ENCODE data around the gene DISP2.

The DISP2 gene

DNA sequence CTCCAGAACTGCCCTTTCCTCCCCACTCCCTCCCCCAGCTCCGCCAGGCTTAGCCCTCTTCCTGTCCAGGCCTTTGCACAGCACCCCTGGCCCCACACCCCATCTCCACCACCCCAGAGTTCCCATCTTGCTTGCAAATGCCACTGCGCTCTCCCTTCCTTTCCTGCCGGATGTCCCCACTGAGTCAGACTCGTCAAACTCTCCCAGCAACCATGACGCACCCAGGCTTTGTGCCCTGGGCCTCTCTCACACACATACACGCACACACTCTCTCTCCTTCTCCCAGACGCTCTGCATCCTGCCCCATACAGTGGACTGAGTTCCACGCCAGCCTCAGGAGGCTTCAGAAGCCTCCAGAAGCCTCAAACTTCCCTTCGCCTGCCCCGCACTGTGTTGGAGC, 14.5 kb upstream of the DISP2 start:
- TF ChIP-seq, protein P1, sequence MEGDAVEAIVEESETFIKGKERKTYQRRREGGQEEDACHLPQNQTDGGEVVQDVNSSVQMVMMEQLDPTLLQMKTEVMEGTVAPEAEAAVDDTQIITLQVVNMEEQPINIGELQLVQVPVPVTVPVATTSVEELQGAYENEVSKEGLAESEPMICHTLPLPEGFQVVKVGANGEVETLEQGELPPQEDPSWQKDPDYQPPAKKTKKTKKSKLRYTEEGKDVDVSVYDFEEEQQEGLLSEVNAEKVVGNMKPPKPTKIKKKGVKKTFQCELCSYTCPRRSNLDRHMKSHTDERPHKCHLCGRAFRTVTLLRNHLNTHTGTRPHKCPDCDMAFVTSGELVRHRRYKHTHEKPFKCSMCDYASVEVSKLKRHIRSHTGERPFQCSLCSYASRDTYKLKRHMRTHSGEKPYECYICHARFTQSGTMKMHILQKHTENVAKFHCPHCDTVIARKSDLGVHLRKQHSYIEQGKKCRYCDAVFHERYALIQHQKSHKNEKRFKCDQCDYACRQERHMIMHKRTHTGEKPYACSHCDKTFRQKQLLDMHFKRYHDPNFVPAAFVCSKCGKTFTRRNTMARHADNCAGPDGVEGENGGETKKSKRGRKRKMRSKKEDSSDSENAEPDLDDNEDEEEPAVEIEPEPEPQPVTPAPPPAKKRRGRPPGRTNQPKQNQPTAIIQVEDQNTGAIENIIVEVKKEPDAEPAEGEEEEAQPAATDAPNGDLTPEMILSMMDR (conservative IDR thresholded peaks at IDR 0.05; ENCODE audit: low read depth, low read length) = no peak
- no peak overlapping the region for H3K4me3 ChIP-seq (ENCODE audit: low read length)
- peak; percentile 71 for DNase-seq (ENCODE audit: low read depth)

DNA sequence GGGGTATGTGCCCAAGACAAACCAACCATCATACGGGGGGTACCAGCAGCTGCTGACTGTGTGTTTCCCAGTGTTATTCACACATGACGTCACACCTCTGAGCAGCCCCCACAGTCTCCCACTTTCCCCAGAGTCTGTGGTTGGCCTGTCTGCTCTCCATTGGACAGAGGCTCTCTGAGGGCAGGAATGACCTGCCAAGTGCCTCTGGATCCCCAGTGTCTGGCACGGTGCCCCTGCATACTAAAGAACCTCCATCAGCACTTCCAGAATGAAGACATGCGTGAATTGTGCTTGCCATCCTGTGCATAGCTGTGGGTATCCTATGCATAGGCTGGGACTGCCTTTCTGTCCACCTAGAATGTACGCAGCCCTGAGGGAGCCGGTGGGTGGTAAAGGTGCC, 13.8 kb upstream of the DISP2 start:
- DNase-seq (ENCODE audit: low read depth) = no peak
- TF ChIP-seq, protein P1 (conservative IDR thresholded peaks at IDR 0.05; ENCODE audit: low read depth, low read length) = no peak

DNA sequence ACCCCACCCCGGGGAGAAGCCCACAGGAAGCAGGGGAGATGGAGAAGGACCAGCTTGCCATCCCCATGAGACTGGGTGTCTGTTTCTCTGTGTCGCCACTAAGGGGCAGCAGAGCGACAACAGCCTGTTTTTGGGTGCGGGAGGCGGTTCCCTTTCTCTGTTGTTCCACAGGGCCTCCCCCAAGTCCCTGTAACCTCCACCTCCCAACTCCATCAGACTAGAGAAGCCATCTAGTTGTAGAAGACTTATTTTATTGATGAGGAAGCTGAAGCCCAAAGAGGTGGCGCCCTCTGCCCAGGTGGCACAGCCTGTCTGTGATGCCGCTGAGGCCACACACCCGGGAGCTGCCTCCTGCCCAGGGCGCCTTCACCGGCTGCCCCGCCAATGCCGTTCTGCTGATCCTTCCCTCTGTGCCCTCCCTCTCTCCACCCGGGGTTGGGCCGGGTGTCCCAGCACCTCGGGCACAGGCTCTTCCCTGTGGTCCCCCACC, 13.3 kb upstream of the DISP2 start:
- DNase-seq (ENCODE audit: low read depth) = no peak
- H3K4me3 ChIP-seq (ENCODE audit: low read length) = no peak overlapping the region

More for the DNA sequence above, 13.8 kb upstream of the DISP2 start:
- H3K4me3 ChIP-seq (ENCODE audit: low read length) = no peak overlapping the region

DNA sequence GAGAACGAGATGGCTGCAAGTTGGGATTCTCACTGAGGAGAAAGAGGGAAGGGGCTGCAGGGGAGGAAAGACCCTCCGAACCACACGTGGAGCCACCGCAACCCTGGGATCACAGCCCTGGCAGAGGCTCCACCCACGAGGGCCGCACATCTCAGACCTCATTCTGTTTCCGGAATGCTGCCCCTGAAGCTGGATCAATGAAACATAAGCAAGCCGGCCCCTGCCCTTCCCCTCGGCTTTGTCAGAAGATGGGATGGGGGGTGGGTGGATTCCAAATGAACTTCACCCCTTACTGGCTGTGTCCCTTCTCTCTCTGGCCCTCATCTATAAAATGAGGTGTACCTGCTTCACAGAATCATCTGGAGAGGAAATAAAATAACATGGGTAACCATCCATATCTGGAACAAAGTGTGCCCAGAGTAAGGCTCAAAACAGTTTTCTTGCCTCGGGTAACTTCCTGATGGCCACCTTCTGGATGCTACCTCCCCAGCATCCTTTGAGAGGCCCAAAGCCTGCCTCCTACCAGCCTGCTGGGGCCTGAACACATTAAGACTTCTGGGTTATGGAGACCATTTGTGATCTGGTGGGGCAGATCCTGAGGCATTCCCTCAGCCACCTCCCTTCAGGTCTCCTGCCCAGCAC, 12.7 kb upstream of the DISP2 start:
- DNase-seq (ENCODE audit: low read depth) = no peak
- TF ChIP-seq, protein P1 (conservative IDR thresholded peaks at IDR 0.05; ENCODE audit: low read depth, low read length) = no peak
- H3K4me3 ChIP-seq (ENCODE audit: low read length) = no peak overlapping the region

More for the DNA sequence above, 13.3 kb upstream of the DISP2 start:
- TF ChIP-seq, protein P1 (conservative IDR thresholded peaks at IDR 0.05; ENCODE audit: low read depth, low read length) = peak; percentile 87

DNA sequence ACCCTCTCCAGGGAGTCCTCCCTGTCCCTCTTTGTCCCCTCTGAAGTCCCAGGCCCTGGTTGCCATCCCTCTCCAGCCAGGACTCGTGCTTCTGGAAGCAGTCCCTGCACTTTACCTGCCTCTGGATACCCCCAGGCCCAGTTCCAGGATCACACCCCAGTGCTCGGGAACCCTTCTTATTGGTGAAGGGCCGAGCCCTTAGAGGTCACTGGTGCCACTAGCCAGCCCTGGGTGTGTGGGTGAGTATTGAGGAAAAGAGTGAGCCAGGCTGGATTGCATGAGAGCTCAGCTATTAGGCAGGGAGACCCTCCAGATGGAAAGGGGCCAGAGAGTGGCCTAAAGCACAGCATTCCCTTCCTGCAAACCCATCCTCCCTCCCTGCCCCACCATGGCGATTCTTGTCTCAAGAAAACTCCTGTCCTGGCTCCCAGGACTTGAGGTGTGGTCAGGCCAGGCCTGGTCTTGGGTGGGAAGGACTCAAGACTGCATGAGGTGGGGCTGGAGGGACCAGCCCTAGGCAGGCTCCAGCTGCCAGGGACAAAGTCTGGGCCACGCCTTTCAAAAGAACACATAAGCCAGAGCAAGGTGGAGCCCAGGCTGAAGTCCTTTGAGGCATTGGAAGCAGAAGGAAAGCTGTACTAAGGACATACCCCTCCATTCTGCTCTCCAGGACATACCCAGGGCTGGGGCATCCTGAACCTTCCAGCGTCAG, 12.0 kb upstream of the DISP2 start:
- no peak for DNase-seq (ENCODE audit: low read depth)
- TF ChIP-seq, protein P1 (conservative IDR thresholded peaks at IDR 0.05; ENCODE audit: low read depth, low read length) = no peak
- H3K4me3 ChIP-seq (ENCODE audit: low read length) = no peak overlapping the region

DNA sequence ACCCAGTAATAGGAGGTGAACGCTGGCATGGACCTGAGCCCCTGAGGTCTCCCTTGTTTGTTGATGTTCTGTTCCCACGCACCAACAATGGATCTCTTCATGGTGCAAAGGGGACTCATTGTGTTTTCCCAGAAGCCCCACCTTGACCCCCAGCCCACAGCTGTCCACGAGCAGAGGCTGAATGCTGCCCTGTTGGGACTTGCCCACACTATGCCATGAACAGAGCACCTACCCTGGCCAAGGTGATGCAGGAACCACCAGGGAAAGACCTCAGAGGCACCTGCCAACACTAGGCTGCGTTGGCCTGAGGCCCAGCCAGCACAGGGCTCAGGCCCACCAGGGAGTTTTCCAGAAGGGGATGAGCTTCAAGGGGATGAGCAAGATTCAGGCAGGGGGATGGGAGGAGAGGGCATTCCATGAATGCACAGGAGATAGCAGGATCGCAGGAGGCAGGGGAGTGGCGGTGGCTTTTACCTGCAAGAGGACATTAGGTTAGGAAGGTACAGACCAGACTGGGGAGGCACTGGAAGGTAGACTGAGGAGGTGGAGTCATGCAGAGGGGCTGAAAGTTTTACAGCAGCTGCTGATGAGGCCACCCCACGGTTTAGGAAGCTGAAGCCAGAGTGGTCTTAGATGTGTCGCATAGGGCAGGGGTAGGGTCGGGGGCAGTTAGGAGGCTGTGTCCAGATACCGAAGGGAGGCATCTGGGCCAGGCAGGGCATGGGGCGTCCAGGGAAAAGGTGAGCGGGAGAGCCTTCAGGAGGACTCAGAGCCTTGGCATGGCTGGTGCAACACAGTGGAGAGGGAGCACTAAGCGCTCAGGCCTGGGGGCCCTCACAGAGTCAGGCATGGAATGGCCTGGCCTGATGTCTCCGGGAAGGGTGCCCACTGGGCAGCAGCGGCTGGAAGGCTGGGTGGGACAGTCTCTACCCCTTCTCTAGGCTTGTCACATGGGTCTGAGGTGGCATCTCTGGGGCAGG, 11.2 kb upstream of the DISP2 start:
- DNase-seq (ENCODE audit: low read depth) = no peak
- H3K4me3 ChIP-seq (ENCODE audit: low read length) = no peak overlapping the region
- TF ChIP-seq, protein P1 (conservative IDR thresholded peaks at IDR 0.05; ENCODE audit: low read depth, low read length) = no peak
